Activated T-helper 17 cell treated with anti-CD3 and anti-CD28 coated beads, Interleukin-2, amount 50 U/mL, for 72 hours (primary cell): ENCODE measurements around the gene KLHL1. TPM values are rescaled to one million over a fixed set of nuclear protein-coding genes. Genes with fewer than 3 reads are reported as not detected.

ENCODE experiments used
- ATAC-seq: fragments of 150-1000 bp; cut with Tn5 transposase; replicated peaks from 2 replicates; pipeline ENCODE4 v1.10.0; 2021; ENCODE audit warnings: mild to moderate bottlenecking, moderate library complexity
- H3K27ac Mint-ChIP-seq: one replicate; pipeline ENCODE4 v1.8.0; 2022; ENCODE audit warnings: mixed read lengths
- H3K27me3 Mint-ChIP-seq: one replicate; pipeline ENCODE4 v1.8.0; 2022; ENCODE audit warnings: mixed read lengths
- H3K36me3 Mint-ChIP-seq: one replicate; pipeline ENCODE4 v1.8.0; 2022; ENCODE audit warnings: low read depth, mild to moderate bottlenecking, mixed read lengths
- H3K4me1 Mint-ChIP-seq: one replicate; pipeline ENCODE4 v1.8.0; 2022; ENCODE audit warnings: mixed read lengths
- H3K4me3 Mint-ChIP-seq: one replicate; pipeline ENCODE4 v1.8.0; 2022; ENCODE audit warnings: mild to moderate bottlenecking, mixed read lengths
- H3K9me3 Mint-ChIP-seq: one replicate; pipeline ENCODE4 v1.8.0; 2022; ENCODE audit warnings: mixed read lengths
- total RNA-seq, 2 donors: library from RNA; stranded (reverse); gene quantifications; one replicate each; pipeline ENCODE4 v1.2.3, GENCODE V29; 2022

The KLHL1 gene
- total RNA-seq, 2 donors from 2014 or later, result not detected

GRCh38 chr13:70051531-70051930, 56.7 kb downstream of the KLHL1 start:
- H3K4me3 Mint-ChIP-seq, result no peak overlapping the region
- peaks cover 26% of the 10 kb centered on the region for H3K9me3 Mint-ChIP-seq
- ATAC-seq, result no peak
- no peaks in the 10 kb centered on the region for H3K27me3 Mint-ChIP-seq
- H3K27ac Mint-ChIP-seq, result no peak overlapping the region
- H3K36me3 Mint-ChIP-seq, result no peaks in the 10 kb centered on the region
- no peaks in the 10 kb centered on the region for H3K4me1 Mint-ChIP-seq

DNA sequence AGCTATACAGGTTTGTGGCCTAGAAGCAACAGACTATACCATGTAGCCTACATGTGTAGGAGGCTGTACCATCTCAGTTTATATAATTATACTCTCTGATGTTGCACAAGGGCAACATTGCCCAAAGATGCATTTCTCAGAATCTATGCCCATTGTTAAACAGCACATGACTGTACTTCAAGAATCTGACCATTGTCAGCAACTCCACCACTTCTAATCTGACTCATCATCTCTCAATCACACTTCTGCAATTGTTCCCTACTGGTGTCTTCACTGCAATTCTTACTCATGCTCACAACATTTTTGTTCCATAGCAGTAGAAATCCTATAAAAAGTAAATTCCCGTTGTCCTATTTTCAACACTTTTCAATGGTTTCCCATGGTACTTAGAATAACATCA, 64.6 kb downstream of the KLHL1 start:
- Mint-ChIP-seq H3K36me3 (no peaks in the 10 kb centered on the region), H3K4me3 (no peak overlapping the region), H3K9me3 (peaks cover 10% of the 10 kb centered on the region), H3K27me3 (no peaks in the 10 kb centered on the region), H3K27ac (no peak overlapping the region), H3K4me1 (no peaks in the 10 kb centered on the region)
- ATAC-seq, result no peak

- no peak for ATAC-seq
- Mint-ChIP-seq H3K36me3 (no peaks in the 10 kb centered on the region), H3K4me3 (no peak overlapping the region), H3K4me1 (no peaks in the 10 kb centered on the region), H3K9me3 (peaks cover 10% of the 10 kb centered on the region), H3K27ac (no peak overlapping the region), H3K27me3 (no peaks in the 10 kb centered on the region)
Observed at GRCh38 chr13:70042193-70042592, 66.1 kb downstream of the KLHL1 start.

- Mint-ChIP-seq H3K4me1 (no peaks in the 10 kb centered on the region), H3K36me3 (no peaks in the 10 kb centered on the region)
- ATAC-seq, result no peak
Observed at GRCh38 chr13:70034286-70034685, 74.0 kb downstream of the KLHL1 start.

DNA sequence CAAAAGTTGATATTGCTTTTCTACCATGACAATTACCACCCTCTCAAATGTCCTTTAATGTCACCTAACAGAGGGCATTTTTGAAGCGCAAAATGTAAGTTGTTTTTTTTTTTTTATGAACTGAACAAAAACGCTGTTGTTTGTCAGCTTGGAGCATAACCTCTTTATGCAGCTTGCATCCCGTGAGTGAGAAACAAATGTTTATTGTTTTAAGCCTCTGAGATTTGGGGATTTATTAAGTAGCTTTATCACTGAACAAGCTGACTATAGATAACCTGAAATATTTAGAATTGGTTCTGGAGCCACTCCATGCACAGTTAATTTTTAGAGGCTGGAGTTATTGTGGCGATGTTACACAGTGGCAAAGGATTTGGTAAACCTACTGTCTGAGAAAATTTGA, 80.7 kb downstream of the KLHL1 start:
- H3K4me3 Mint-ChIP-seq, result no peak overlapping the region
- no peaks in the 10 kb centered on the region for H3K36me3 Mint-ChIP-seq
- peaks cover 14% of the 10 kb centered on the region for H3K9me3 Mint-ChIP-seq
- ATAC-seq, result no peak
- H3K27me3 Mint-ChIP-seq, result no peaks in the 10 kb centered on the region
- H3K4me1 Mint-ChIP-seq, result no peaks in the 10 kb centered on the region
- no peak overlapping the region for H3K27ac Mint-ChIP-seq

More at GRCh38 chr13:70034286-70034685, 74.0 kb downstream of the KLHL1 start:
- no peak overlapping the region for H3K27ac Mint-ChIP-seq
- H3K27me3 Mint-ChIP-seq, result no peaks in the 10 kb centered on the region
- H3K4me3 Mint-ChIP-seq, result no peak overlapping the region
- H3K9me3 Mint-ChIP-seq, result peaks cover 16% of the 10 kb centered on the region

- Mint-ChIP-seq H3K4me1 (no peaks in the 10 kb centered on the region), H3K27me3 (no peaks in the 10 kb centered on the region), H3K27ac (no peak overlapping the region), H3K4me3 (no peak overlapping the region), H3K36me3 (no peaks in the 10 kb centered on the region), H3K9me3 (peaks cover 22% of the 10 kb centered on the region)
- no peak for ATAC-seq
Observed at GRCh38 chr13:70023516-70023915, 84.7 kb downstream of the KLHL1 start.

- Mint-ChIP-seq H3K9me3 (peaks cover 23% of the 10 kb centered on the region), H3K27ac (no peak overlapping the region), H3K4me1 (no peaks in the 10 kb centered on the region), H3K27me3 (no peaks in the 10 kb centered on the region), H3K4me3 (no peak overlapping the region), H3K36me3 (no peaks in the 10 kb centered on the region)
- no peak for ATAC-seq
Observed at GRCh38 chr13:70022646-70023045, 85.6 kb downstream of the KLHL1 start.

DNA sequence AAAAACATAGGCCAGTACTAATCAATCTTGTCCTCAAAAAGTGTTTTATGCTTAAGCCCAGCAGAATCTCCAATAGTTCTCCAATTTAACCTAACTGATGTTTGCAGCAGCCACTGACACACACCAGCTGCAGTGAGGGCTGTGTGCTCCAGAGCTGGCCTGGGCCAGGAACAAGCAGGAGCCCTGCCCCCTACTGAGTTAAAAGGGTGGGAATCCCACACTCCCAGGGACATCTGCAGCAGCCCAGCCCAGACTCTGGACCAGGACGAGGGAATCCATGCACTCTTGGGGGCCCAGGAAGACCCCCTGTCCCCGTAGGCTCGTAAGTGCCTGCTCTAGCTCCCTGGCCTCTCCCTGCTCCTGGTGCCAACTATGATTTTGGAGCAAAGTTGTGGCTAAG, 92.1 kb downstream of the KLHL1 start:
- H3K27me3 Mint-ChIP-seq, result no peaks in the 10 kb centered on the region
- no peak for ATAC-seq

DNA sequence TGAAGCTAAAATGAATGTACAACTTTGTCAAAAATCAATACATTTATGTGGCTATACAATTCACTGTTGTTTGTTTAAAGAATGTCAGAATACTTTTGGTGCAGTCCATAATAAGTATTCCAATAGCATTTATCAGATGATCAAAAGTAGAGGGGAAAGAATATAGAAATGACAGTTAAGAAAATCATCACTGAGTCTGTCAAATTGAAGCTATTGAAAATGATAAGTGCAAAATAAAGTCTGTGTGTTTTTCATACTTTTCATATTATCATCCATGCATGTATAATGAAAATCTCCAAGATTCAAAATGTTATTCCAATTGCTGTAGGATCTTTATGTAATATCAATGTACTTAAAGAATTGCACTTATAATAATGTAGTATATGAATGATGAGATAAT, 93.9 kb downstream of the KLHL1 start:
- ATAC-seq, result no peak
- Mint-ChIP-seq H3K27ac (no peak overlapping the region), H3K4me1 (no peaks in the 10 kb centered on the region), H3K9me3 (peaks cover 30% of the 10 kb centered on the region), H3K36me3 (no peaks in the 10 kb centered on the region), H3K27me3 (no peaks in the 10 kb centered on the region), H3K4me3 (no peak overlapping the region)

More for the DNA sequence above, 92.1 kb downstream of the KLHL1 start:
- Mint-ChIP-seq H3K27ac (no peak overlapping the region), H3K4me3 (no peak overlapping the region), H3K36me3 (no peaks in the 10 kb centered on the region), H3K9me3 (peaks cover 20% of the 10 kb centered on the region), H3K4me1 (no peaks in the 10 kb centered on the region)

GRCh38 chr13:69999875-70000274, 108.4 kb downstream of the KLHL1 start:
- H3K9me3 Mint-ChIP-seq, result peaks cover 9% of the 10 kb centered on the region
- no peak overlapping the region for H3K27ac Mint-ChIP-seq
- H3K27me3 Mint-ChIP-seq, result no peaks in the 10 kb centered on the region
- H3K4me1 Mint-ChIP-seq, result no peaks in the 10 kb centered on the region
- ATAC-seq, result no peak
- H3K36me3 Mint-ChIP-seq, result no peaks in the 10 kb centered on the region
- H3K4me3 Mint-ChIP-seq, result no peak overlapping the region

- H3K27ac Mint-ChIP-seq, result no peak overlapping the region
- H3K9me3 Mint-ChIP-seq, result peaks cover 12% of the 10 kb centered on the region
- ATAC-seq, result no peak
- H3K4me3 Mint-ChIP-seq, result no peak overlapping the region
- no peaks in the 10 kb centered on the region for H3K4me1 Mint-ChIP-seq
- no peaks in the 10 kb centered on the region for H3K36me3 Mint-ChIP-seq
- H3K27me3 Mint-ChIP-seq, result no peaks in the 10 kb centered on the region
Observed at GRCh38 chr13:69997061-69997460, 111.2 kb downstream of the KLHL1 start.

DNA sequence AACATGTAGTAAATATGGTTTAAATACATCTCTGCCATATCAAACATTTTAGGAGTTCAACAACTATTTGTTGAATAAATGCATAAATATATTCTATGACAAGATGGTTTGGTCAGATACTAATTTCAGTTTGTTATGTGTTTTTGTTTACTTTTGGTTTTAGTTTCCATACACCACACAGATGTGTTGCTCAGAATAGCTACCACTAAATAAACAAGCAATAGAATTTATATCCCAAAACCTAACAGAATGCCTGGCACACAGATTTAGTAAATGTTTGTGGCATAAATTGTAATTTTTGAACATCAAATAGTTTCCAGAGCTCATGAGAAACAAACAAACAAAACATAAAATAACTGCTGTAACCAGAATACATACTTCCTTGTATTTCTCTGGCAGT, 127.5 kb downstream of the KLHL1 start:
- Mint-ChIP-seq H3K4me1 (no peaks in the 10 kb centered on the region), H3K9me3 (peaks cover 8% of the 10 kb centered on the region), H3K36me3 (no peaks in the 10 kb centered on the region), H3K4me3 (no peak overlapping the region), H3K27me3 (no peaks in the 10 kb centered on the region), H3K27ac (no peak overlapping the region)
- ATAC-seq, result no peak

GRCh38 chr13:69975496-69975895, 132.8 kb downstream of the KLHL1 start:
- Mint-ChIP-seq H3K36me3 (no peaks in the 10 kb centered on the region), H3K9me3 (peaks cover 7% of the 10 kb centered on the region), H3K4me3 (no peak overlapping the region), H3K27me3 (no peaks in the 10 kb centered on the region), H3K27ac (no peak overlapping the region), H3K4me1 (no peaks in the 10 kb centered on the region)
- ATAC-seq, result no peak

GRCh38 chr13:69970520-69970919, 137.7 kb downstream of the KLHL1 start:
- Mint-ChIP-seq H3K4me1 (no peaks in the 10 kb centered on the region), H3K9me3 (peaks cover 15% of the 10 kb centered on the region), H3K36me3 (no peaks in the 10 kb centered on the region), H3K27me3 (no peaks in the 10 kb centered on the region), H3K27ac (no peak overlapping the region), H3K4me3 (no peak overlapping the region)
- no peak for ATAC-seq

- Mint-ChIP-seq H3K9me3 (peaks cover 15% of the 10 kb centered on the region), H3K4me1 (no peaks in the 10 kb centered on the region), H3K27ac (no peak overlapping the region), H3K27me3 (no peaks in the 10 kb centered on the region), H3K4me3 (no peak overlapping the region), H3K36me3 (no peaks in the 10 kb centered on the region)
- no peak for ATAC-seq
Observed at GRCh38 chr13:69959046-69959445, 149.2 kb downstream of the KLHL1 start.

DNA sequence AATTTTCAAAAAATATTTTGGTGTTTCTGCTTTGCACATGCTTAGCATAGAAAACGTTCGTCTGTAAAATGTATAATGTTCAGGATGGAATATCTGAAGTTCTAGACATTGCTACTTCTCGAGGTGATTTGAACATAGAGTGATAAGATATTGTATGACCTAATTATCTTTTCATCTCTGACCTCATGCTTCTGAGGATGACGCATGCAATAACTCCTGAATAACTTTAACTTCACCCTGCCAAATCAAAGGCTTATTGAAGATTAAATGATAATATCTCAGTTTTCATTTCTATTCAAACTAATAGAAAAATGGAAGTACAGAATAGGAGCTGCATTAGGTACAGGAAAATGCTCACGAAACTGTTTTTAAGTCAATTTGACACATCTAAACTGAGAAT, 151.4 kb downstream of the KLHL1 start:
- H3K27ac Mint-ChIP-seq, result no peak overlapping the region
- no peaks in the 10 kb centered on the region for H3K4me1 Mint-ChIP-seq
- peaks cover 11% of the 10 kb centered on the region for H3K9me3 Mint-ChIP-seq
- no peak for ATAC-seq
- no peaks in the 10 kb centered on the region for H3K27me3 Mint-ChIP-seq
- H3K4me3 Mint-ChIP-seq, result no peak overlapping the region
- H3K36me3 Mint-ChIP-seq, result no peaks in the 10 kb centered on the region
